Measurements from ENCODE around the gene PTPRD.

DNA sequence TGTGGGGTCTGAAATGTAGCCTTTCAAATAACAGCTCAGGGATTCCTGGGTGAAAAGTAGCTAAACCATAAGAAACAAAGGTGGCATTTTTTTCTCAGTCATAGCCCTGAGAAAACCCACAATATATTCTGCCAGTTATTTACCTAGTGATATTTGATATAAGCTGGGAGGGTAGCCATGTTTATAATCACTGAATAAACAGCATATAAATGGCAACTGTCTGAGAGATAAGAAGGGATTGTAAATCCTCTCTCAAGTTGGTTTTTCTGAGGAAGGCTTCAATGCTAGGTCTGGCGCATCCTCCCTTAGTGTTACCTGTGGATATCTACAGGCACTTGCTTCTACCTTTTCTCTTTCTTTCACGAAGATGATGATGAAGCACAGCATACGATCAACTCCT, 1732.7 kb downstream of the PTPRD start:
- TF ChIP-seq, protein P1, sequence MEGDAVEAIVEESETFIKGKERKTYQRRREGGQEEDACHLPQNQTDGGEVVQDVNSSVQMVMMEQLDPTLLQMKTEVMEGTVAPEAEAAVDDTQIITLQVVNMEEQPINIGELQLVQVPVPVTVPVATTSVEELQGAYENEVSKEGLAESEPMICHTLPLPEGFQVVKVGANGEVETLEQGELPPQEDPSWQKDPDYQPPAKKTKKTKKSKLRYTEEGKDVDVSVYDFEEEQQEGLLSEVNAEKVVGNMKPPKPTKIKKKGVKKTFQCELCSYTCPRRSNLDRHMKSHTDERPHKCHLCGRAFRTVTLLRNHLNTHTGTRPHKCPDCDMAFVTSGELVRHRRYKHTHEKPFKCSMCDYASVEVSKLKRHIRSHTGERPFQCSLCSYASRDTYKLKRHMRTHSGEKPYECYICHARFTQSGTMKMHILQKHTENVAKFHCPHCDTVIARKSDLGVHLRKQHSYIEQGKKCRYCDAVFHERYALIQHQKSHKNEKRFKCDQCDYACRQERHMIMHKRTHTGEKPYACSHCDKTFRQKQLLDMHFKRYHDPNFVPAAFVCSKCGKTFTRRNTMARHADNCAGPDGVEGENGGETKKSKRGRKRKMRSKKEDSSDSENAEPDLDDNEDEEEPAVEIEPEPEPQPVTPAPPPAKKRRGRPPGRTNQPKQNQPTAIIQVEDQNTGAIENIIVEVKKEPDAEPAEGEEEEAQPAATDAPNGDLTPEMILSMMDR (IDR thresholded peaks at IDR 0.05 in 4 of 5, conservative IDR thresholded peaks at IDR 0.05 in 1 of 5): no peak
- no peak for TF ChIP-seq POLR2A (IDR thresholded peaks at IDR 0.05)
